Measurements from ENCODE around the gene JAK1.

GRCh38 chr1:64847666-64848065 lies 118.7 kb downstream of the JAK1 start:
- TF ChIP-seq ATF1 (CRISPR knock-in tag; IDR thresholded peaks at IDR 0.05): no peak
- no peak for TF ChIP-seq CTCF (IDR thresholded peaks at IDR 0.05)
- TF ChIP-seq ZNF416 (CRISPR knock-in tag; IDR thresholded peaks at IDR 0.05): no peak
- TF ChIP-seq MAX (CRISPR knock-in tag; IDR thresholded peaks at IDR 0.05): no peak
- no peak for TF ChIP-seq USF1 (CRISPR knock-in tag; IDR thresholded peaks at IDR 0.05)
- TF ChIP-seq CREM (CRISPR knock-in tag; IDR thresholded peaks at IDR 0.05): no peak
- TF ChIP-seq ATF2 (CRISPR knock-in tag; IDR thresholded peaks at IDR 0.05; ENCODE audit: borderline replicate concordance, low read depth): no peak
- no peak for TF ChIP-seq E2F5 (CRISPR knock-in tag; IDR thresholded peaks at IDR 0.05)
- no peak for TF ChIP-seq TEAD4 (CRISPR knock-in tag; IDR thresholded peaks at IDR 0.05)
- no peak for TF ChIP-seq KAT7 (CRISPR knock-in tag; IDR thresholded peaks at IDR 0.05; ENCODE audit: borderline replicate concordance)
- no peak for TF ChIP-seq IRF1 (CRISPR knock-in tag; IDR thresholded peaks at IDR 0.05)

Data from WTC11 (cell line).